IMR-90 (cell line): Measurements from ENCODE around the gene SLC35D2. TPM values are rescaled to one million over a fixed set of nuclear protein-coding genes. Genes with fewer than 3 reads are reported as not detected.

Source experiments
- ATAC-seq: fragments of 200-7000 bp; cut with Tn5 transposase; 2 replicates; pipeline ENCODE4 v1.9.1; 2020; ENCODE audit warnings: low read depth, mild to moderate bottlenecking, moderate library complexity
- BruUV-seq: library from RNA; stranded (reverse); fragments of 400-500 nt; replicated peaks from 2 replicates; lab custom pipeline; 2021; lab: Mats Ljungman, UMichigan
- CTCF ChIA-PET: fragments of 300-600 bp; formaldehyde crosslinking; extraction: SDS; loops from one replicate; lab custom pipeline; 2021; ENCODE audit warnings: antibody characterized with exemption; lab: Yijun Ruan, JAX
- POLR2A ChIA-PET: fragments of 300-600 bp; sonication (Branson Sonifier 250); formaldehyde crosslinking; loops from one replicate; lab custom pipeline; 2022; ENCODE audit warnings: antibody characterized with exemption; ENCODE audit not compliant: unreplicated experiment; lab: Charles Lee
- DNase-seq: peaks from one replicate; pipeline ENCODE4 v3.0.0; 2013
- H2AFZ ChIP-seq: replicated peaks from 2 replicates; pipeline ENCODE3; 2013; ENCODE audit warnings: low read length, mild to moderate bottlenecking; ENCODE audit not compliant: poor library complexity
- H2AK5ac ChIP-seq: 2 replicates; pipeline ENCODE4 v1.6.1; 2013; ENCODE audit warnings: low read depth, low read length, inconsistent platforms
- H2AK9ac ChIP-seq: replicated peaks from 2 replicates; pipeline ENCODE3; 2013; ENCODE audit warnings: mild to moderate bottlenecking, low read depth, low read length, moderate library complexity; ENCODE audit not compliant: poor library complexity
- H2BK120ac ChIP-seq: 2 replicates; pipeline ENCODE4 v1.6.1; 2013; ENCODE audit warnings: low read depth, low read length, inconsistent platforms
- H2BK15ac ChIP-seq: 3 replicates; pipeline ENCODE4 v1.6.1; 2013; ENCODE audit warnings: low read depth, low read length, inconsistent platforms
- H2BK20ac ChIP-seq: 2 replicates; pipeline ENCODE4 v1.6.1; 2013; ENCODE audit warnings: low read depth, mild to moderate bottlenecking, inconsistent platforms, low read length, moderate library complexity
- H2BK5ac ChIP-seq: 2 replicates; pipeline ENCODE4 v1.6.1; 2013; ENCODE audit warnings: mild to moderate bottlenecking, low read depth, low read length, inconsistent platforms; ENCODE audit not compliant: poor library complexity, severe bottlenecking
- H3K14ac ChIP-seq: replicated peaks from 2 replicates; pipeline ENCODE4 v1.6.1; 2013; ENCODE audit warnings: low read depth, low read length, inconsistent platforms
- H3K18ac ChIP-seq: 2 replicates; pipeline ENCODE4 v1.6.1; 2013; ENCODE audit warnings: low read depth, low read length, control low read depth
- H3K23ac ChIP-seq: 2 replicates; pipeline ENCODE4 v1.6.1; 2013; ENCODE audit warnings: low read depth, low read length, inconsistent platforms
- H3K27ac ChIP-seq: 2 replicates; pipeline ENCODE4 v1.5.1; 2013; ENCODE audit warnings: mild to moderate bottlenecking, control low read depth, low read length; ENCODE audit not compliant: insufficient read depth
- H3K27me3 ChIP-seq: 2 replicates; pipeline ENCODE4 v1.6.1; 2013; ENCODE audit warnings: low read length; ENCODE audit not compliant: control insufficient read depth, insufficient read depth
- H3K36me3 ChIP-seq: 2 replicates; pipeline ENCODE4 v1.6.1; 2013; ENCODE audit warnings: low read length, mixed read lengths; ENCODE audit not compliant: control insufficient read depth, insufficient read depth
- H3K4ac ChIP-seq: 2 replicates; pipeline ENCODE4 v1.6.1; 2013; ENCODE audit warnings: low read depth, low read length, inconsistent platforms
- H3K4me1 ChIP-seq: 2 replicates; pipeline ENCODE4 v1.6.1; 2013; ENCODE audit warnings: low read length, mixed read lengths; ENCODE audit not compliant: control insufficient read depth, insufficient read depth
- H3K4me2 ChIP-seq: 2 replicates; pipeline ENCODE4 v1.6.1; 2013; ENCODE audit warnings: low read depth, mild to moderate bottlenecking, control low read depth, low read length, moderate library complexity
- H3K4me3 ChIP-seq: 2 replicates; pipeline ENCODE4 v1.5.1; 2013; ENCODE audit warnings: low read depth, mild to moderate bottlenecking, control low read depth, low read length, moderate library complexity; ENCODE audit not compliant: insufficient read depth
- H3K56ac ChIP-seq: 2 replicates; pipeline ENCODE4 v1.6.1; 2013; ENCODE audit warnings: low read length, inconsistent platforms; ENCODE audit not compliant: insufficient read depth; ENCODE audit errors: extremely low read depth
- H3K79me1 ChIP-seq, 2 experiments: 2 replicates each; pipeline ENCODE4 v1.6.1; 2013; ENCODE audit warnings: low read length in 2 of 2, inconsistent platforms in 1 of 2, low read depth in 1 of 2
- H3K9ac ChIP-seq: 2 replicates; pipeline ENCODE4 v1.6.1; 2013; ENCODE audit warnings: low read depth, low read length, control low read depth
- H3K9me1 ChIP-seq: 2 replicates; pipeline ENCODE4 v1.6.1; 2013; ENCODE audit warnings: low read length, inconsistent platforms; ENCODE audit not compliant: insufficient read depth
- H3K9me3 ChIP-seq: 2 replicates; pipeline ENCODE4 v1.6.1; 2013; ENCODE audit warnings: low read length; ENCODE audit not compliant: control insufficient read depth, insufficient read depth
- H4K20me1 ChIP-seq: 2 replicates; pipeline ENCODE4 v1.6.1; 2013; ENCODE audit warnings: low read length, inconsistent platforms; ENCODE audit not compliant: insufficient read depth
- H4K5ac ChIP-seq: 2 replicates; pipeline ENCODE4 v1.6.1; 2013; ENCODE audit warnings: mild to moderate bottlenecking, low read depth, low read length, control low read depth
- H4K8ac ChIP-seq, 2 experiments: 2 replicates each; pipeline ENCODE4 v1.6.1; 2013; ENCODE audit warnings: low read depth in 2 of 2, low read length in 2 of 2, control low read depth in 1 of 2, inconsistent platforms in 1 of 2
- H4K91ac ChIP-seq: 2 replicates; pipeline ENCODE4 v1.6.1; 2013; ENCODE audit warnings: low read depth, low read length, inconsistent platforms; ENCODE audit not compliant: insufficient read depth
- CEBPB ChIP-seq: IDR thresholded peaks from 2 replicates; pipeline ENCODE4 v1.6.1; 2012; ENCODE audit warnings: low read depth, low read length, improper control_type of control experiment
- CHD1 ChIP-seq: IDR thresholded peaks from 2 replicates; pipeline ENCODE4 v1.6.1; 2012; ENCODE audit warnings: low read depth, low read length, improper control_type of control experiment
- FOS ChIP-seq: fragments of 150-350 bp; IDR thresholded peaks from 2 replicates; pipeline ENCODE4 v1.6.1; 2016; ENCODE audit warnings: low read depth, low read length
- MAFK ChIP-seq: IDR thresholded peaks from 2 replicates; pipeline ENCODE4 v1.6.1; 2012; ENCODE audit warnings: low read depth, low read length, improper control_type of control experiment
- POLR2A ChIP-seq: IDR thresholded peaks from 2 replicates; pipeline ENCODE4 v1.6.1; 2012; ENCODE audit warnings: mild to moderate bottlenecking, low read depth, low read length
- RCOR1 ChIP-seq: IDR thresholded peaks from 2 replicates; pipeline ENCODE4 v1.6.1; 2012; ENCODE audit warnings: mild to moderate bottlenecking, low read length, improper control_type of control experiment; ENCODE audit not compliant: insufficient replicate concordance
- SMC3 ChIP-seq: fragments of 150-350 bp; IDR thresholded peaks from 2 replicates; pipeline ENCODE4 v1.6.1; 2016; ENCODE audit warnings: low read depth, mild to moderate bottlenecking, antibody characterized with exemption, low read length, moderate library complexity
- WGBS, 2 experiments: methylation state at CpG; one replicate each; pipeline versions ENCODE4 v1.1.5 to v1.1.7; 2013; ENCODE audit warnings: missing lambda C conversion rate in 2 of 2; ENCODE audit not compliant: insufficient read length in 1 of 2; ENCODE audit errors: extremely low coverage in 2 of 2; 5-methylcytosine and 5-hydroxymethylcytosine counted together
- dilution Hi-C: fragments of 300-500 bp; cut with HindIII; formaldehyde crosslinking; loops from one replicate; pipeline ENCODE4 v1.14.3; 2018; ENCODE audit warnings: low sequenced_read_pairs; ENCODE audit not compliant: unreplicated experiment
- in situ Hi-C: fragments of 300-500 bp; cut with MboI; formaldehyde crosslinking; loops from 3 replicates; pipeline ENCODE4 v1.14.3; 2019; ENCODE audit warnings: low sequenced_read_pairs, inconsistent platforms, mixed read lengths
- intact Hi-C: fragments of 100-400 bp; cut with micrococcal nuclease; formaldehyde crosslinking; loops from 2 replicates; pipeline ENCODE4 v1.10.0; 2022
- polyA plus RNA-seq, 3 experiments: library from polyadenylated mRNA; depleted of rRNA; stranded (reverse); fragments of >200 nt; gene quantifications; 2 replicates each; pipeline ENCODE4 v1.2.3, GENCODE V29; 2012; ENCODE audit warnings: low replicate concordance in 1 of 3
- total RNA-seq: library from RNA; depleted of rRNA; stranded (reverse); fragments of >200 nt; gene quantifications from 2 replicates; pipeline ENCODE4 v1.2.3, GENCODE V29; 2012
- TF ChIP-seq, protein P1 (sequence below): fragments of 150-350 bp; IDR thresholded peaks from 2 replicates; pipeline ENCODE4 v1.6.1; 2017; ENCODE audit warnings: mild to moderate bottlenecking, antibody characterized with exemption, low read length, low read depth

SLC35D2 gene
- total and polyA plus RNA-seq, 2 of the 4 experiments (the other 2 are of a cell fraction) = 9.7 to 11.8 TPM

DNA sequence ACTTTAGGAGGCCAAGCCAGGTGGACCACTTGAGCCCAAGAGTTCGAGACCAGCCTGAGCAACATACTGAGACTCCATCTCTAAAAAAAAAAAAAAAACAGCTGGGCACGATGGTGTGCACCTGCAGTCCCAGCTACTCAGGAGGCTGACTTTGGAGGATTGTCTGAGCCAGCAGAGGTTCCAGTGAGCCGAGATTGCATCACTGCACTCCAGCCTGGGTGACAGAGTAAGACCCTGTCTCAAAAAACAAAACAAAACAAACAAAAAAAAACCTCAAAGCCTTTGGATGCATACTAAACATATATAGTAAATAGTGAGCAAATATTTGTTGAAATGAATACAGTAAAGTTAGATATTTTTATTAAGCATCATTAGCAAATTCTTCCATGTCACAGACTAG is 5.3 kb downstream of the SLC35D2 start:
- TF ChIP-seq, protein P1, sequence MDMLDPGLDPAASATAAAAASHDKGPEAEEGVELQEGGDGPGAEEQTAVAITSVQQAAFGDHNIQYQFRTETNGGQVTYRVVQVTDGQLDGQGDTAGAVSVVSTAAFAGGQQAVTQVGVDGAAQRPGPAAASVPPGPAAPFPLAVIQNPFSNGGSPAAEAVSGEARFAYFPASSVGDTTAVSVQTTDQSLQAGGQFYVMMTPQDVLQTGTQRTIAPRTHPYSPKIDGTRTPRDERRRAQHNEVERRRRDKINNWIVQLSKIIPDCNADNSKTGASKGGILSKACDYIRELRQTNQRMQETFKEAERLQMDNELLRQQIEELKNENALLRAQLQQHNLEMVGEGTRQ = no peak
- TF ChIP-seq SMC3 = no peak
- no peak for TF ChIP-seq FOS
- TF ChIP-seq MAFK = no peak
- no peak for TF ChIP-seq CHD1
- TF ChIP-seq CEBPB = no peak
- no peak for TF ChIP-seq RCOR1
- TF ChIP-seq POLR2A = no peak
- DNase-seq (no peak), ATAC-seq (no peak)
- no peak overlapping the region for H2BK15ac ChIP-seq
- H4K8ac ChIP-seq = no peak overlapping the region
- H3K27me3 ChIP-seq = no peaks in the 10 kb centered on the region
- H3K9ac ChIP-seq = no peak overlapping the region
- no peak overlapping the region for H4K91ac ChIP-seq
- ChIA-PET POLR2A (no interaction called here), CTCF (no interaction called here)
- no peak overlapping the region for H3K14ac ChIP-seq
- no peak overlapping the region for H3K18ac ChIP-seq
- H3K36me3 ChIP-seq = no peaks in the 10 kb centered on the region; the same call in 1 of the 2 replicates
- no peaks in the 10 kb centered on the region for H3K9me3 ChIP-seq
- H3K9me1 ChIP-seq = peaks cover 10% of the 10 kb centered on the region; the same call in 1 of the 2 replicates
- H4K5ac ChIP-seq = no peak overlapping the region
- no peak overlapping the region for H2AK5ac ChIP-seq
- dilution Hi-C loops = no loop called here
- H3K56ac ChIP-seq = no peak overlapping the region
- peaks cover 15% of the 10 kb centered on the region for H3K4me1 ChIP-seq
- in situ Hi-C loops = no loop called here
- no peak overlapping the region for H3K27ac ChIP-seq
- BruUV-seq = no TSS peak
- H2BK5ac ChIP-seq = no peak overlapping the region
- no peak overlapping the region for H2BK20ac ChIP-seq
- peaks cover 16 to 54% of the 10 kb centered on the region in 2 experiments for H3K79me1 ChIP-seq
- H3K23ac ChIP-seq = no peak overlapping the region
- no peak overlapping the region for H2AFZ ChIP-seq
- no CpG with 5 or more reads among the region's 3 CpGs for WGBS, 2 experiments
- peaks cover 23% of the 10 kb centered on the region for H4K20me1 ChIP-seq
- no peak overlapping the region for H3K4ac ChIP-seq
- intact Hi-C loops = no loop called here
- H2BK120ac ChIP-seq = no peak overlapping the region
- H2AK9ac ChIP-seq = no peak overlapping the region
- no peak overlapping the region for H3K4me2 ChIP-seq
- no peak overlapping the region for H3K4me3 ChIP-seq
